Kasumi-1 (cell line): ENCODE measurements around the gene DECR2.
"Not testable (repeated sequence)": the region's sequence is repeated elsewhere in the genome, so short reads cannot be mapped to it uniquely, and the experiment has no call there.

ENCODE experiments used
- DNase-seq, 2 experiments: peaks; one replicate each; lab custom pipeline; 2025; lab: John Stamatoyannopoulos, UW

DECR2 gene

GRCh38 chr16:367333-367903 lies 34.3 kb upstream of the DECR2 start:
- DNase-seq, result no peak

- DNase-seq, result no peak
Measured at GRCh38 chr16:368388-369158, 33.1 kb upstream of the DECR2 start.

- no peak for DNase-seq
Measured at GRCh38 chr16:369275-369865, 32.3 kb upstream of the DECR2 start.

GRCh38 chr16:369866-370436 lies 31.7 kb upstream of the DECR2 start:
- DNase-seq, result no peak

GRCh38 chr16:370443-370842 lies 31.2 kb upstream of the DECR2 start, which contains the start of gene MRPL28:
TSS of gene MRPL28 (minus strand) at chr16:370538. CDS start at chr16:370218, 320 bp downstream.
- peak; percentile 80 to 86 for DNase-seq

- no peak for DNase-seq
Measured at GRCh38 chr16:370979-371514, 30.6 kb upstream of the DECR2 start.

GRCh38 chr16:371515-372301 lies 30.0 kb upstream of the DECR2 start:
- no peak for DNase-seq

GRCh38 chr16:372302-372983 lies 29.2 kb upstream of the DECR2 start:
- no peak for DNase-seq

- no peak for DNase-seq
Measured at GRCh38 chr16:373020-373598, 28.6 kb upstream of the DECR2 start.

GRCh38 chr16:373848-374615 lies 27.7 kb upstream of the DECR2 start:
- DNase-seq, result no peak

- no peak for DNase-seq
Measured at GRCh38 chr16:374616-374926, 27.1 kb upstream of the DECR2 start.

- no peak for DNase-seq
Measured at GRCh38 chr16:375212-375611, 26.5 kb upstream of the DECR2 start.

GRCh38 chr16:375927-376816 lies 25.5 kb upstream of the DECR2 start:
- no peak for DNase-seq

- no peak for DNase-seq
Measured at GRCh38 chr16:376817-377418, 24.8 kb upstream of the DECR2 start.

GRCh38 chr16:377419-377951 lies 24.2 kb upstream of the DECR2 start:
- DNase-seq, result no peak

- not testable (repeated sequence) for DNase-seq
Measured at GRCh38 chr16:378113-378820, 23.4 kb upstream of the DECR2 start.

- no peak for DNase-seq
Measured at GRCh38 chr16:378821-379182, 22.9 kb upstream of the DECR2 start.
